B cell (primary cell): ENCODE measurements around the gene CAMTA1.

Experiments
- EZH2 ChIP-seq: IDR thresholded peaks from 2 replicates; pipeline ENCODE4 v1.6.1; 2012; ENCODE audit warnings: borderline replicate concordance, low read depth, mild to moderate bottlenecking, moderate library complexity, low read length; ENCODE audit not compliant: insufficient read depth, poor library complexity, severe bottlenecking
- TF ChIP-seq, protein P1 (sequence below): fragments of 200-600 bp; IDR thresholded peaks from one replicate; pipeline ENCODE4 v1.8.0; 2022; ENCODE audit warnings: antibody characterized with exemption, mild to moderate bottlenecking

DNA sequence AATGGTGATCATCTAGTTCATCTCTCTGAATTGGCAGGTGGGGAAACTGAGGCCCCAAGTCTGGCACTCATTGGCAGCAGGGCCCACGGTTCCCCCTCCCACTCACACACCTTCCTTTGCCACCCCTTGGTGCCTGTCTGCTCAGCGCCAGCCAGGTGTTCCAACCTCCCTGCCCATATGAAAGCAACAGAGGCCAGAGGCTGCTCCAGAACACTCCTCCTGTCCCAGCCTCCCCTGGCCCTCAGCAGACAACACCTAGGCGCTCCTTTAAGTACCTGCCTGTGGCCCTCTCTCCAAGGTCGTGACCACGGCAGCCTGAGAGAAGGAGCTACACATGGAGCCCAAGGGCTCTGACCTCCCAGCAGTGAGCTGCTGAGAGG lies 623.5 kb downstream of the CAMTA1 start:
- TF ChIP-seq, protein P1, sequence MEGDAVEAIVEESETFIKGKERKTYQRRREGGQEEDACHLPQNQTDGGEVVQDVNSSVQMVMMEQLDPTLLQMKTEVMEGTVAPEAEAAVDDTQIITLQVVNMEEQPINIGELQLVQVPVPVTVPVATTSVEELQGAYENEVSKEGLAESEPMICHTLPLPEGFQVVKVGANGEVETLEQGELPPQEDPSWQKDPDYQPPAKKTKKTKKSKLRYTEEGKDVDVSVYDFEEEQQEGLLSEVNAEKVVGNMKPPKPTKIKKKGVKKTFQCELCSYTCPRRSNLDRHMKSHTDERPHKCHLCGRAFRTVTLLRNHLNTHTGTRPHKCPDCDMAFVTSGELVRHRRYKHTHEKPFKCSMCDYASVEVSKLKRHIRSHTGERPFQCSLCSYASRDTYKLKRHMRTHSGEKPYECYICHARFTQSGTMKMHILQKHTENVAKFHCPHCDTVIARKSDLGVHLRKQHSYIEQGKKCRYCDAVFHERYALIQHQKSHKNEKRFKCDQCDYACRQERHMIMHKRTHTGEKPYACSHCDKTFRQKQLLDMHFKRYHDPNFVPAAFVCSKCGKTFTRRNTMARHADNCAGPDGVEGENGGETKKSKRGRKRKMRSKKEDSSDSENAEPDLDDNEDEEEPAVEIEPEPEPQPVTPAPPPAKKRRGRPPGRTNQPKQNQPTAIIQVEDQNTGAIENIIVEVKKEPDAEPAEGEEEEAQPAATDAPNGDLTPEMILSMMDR, result no peak
- TF ChIP-seq EZH2, result no peak
